GM21825 (cell line): ENCODE results near the gene PCOLCE2.
"Not testable (repeated sequence)": the region's sequence is repeated elsewhere in the genome, so short reads cannot be mapped to it uniquely, and the experiment has no call there.

Experiments used
- ATAC-seq: cut with Tn5 transposase; IDR thresholded peaks from one replicate; pipeline ENCODE4 v1.9.1; 2021; ENCODE audit warnings: mild to moderate bottlenecking, moderate library complexity; ENCODE audit not compliant: unreplicated experiment

The PCOLCE2 gene

GRCh38 chr3:142904639-142905436, 16.0 kb upstream of the PCOLCE2 start:
- ATAC-seq: no peak

- ATAC-seq: no peak
Measured at GRCh38 chr3:142902356-142902755, 13.5 kb upstream of the PCOLCE2 start.

- no peak for ATAC-seq
Measured at GRCh38 chr3:142898346-142899213, 9.7 kb upstream of the PCOLCE2 start.

GRCh38 chr3:142897807-142898206, 8.9 kb upstream of the PCOLCE2 start:
- ATAC-seq: no peak

- no peak for ATAC-seq
Measured at GRCh38 chr3:142896996-142897395, 8.1 kb upstream of the PCOLCE2 start.

GRCh38 chr3:142896201-142896755, 7.4 kb upstream of the PCOLCE2 start:
- no peak for ATAC-seq

- no peak for ATAC-seq
Measured at GRCh38 chr3:142894493-142894892, 5.6 kb upstream of the PCOLCE2 start.

- ATAC-seq: no peak
Measured at GRCh38 chr3:142892714-142893113, 3.8 kb upstream of the PCOLCE2 start.

- ATAC-seq: no peak
Measured at GRCh38 chr3:142890592-142890991, 1.7 kb upstream of the PCOLCE2 start.

- no peak for ATAC-seq
Measured at GRCh38 chr3:142889212-142890014, 530 bp upstream of the PCOLCE2 start.

- no peak for ATAC-seq
Measured at GRCh38 chr3:142888099-142888480, 793 bp downstream of the PCOLCE2 start.

GRCh38 chr3:142886940-142887339, 1.9 kb downstream of the PCOLCE2 start:
- no peak for ATAC-seq

GRCh38 chr3:142886021-142886420, 2.9 kb downstream of the PCOLCE2 start:
- ATAC-seq: no peak

- no peak for ATAC-seq
Measured at GRCh38 chr3:142884531-142884930, 4.4 kb downstream of the PCOLCE2 start.

GRCh38 chr3:142883534-142883933, 5.3 kb downstream of the PCOLCE2 start:
- ATAC-seq: not testable (repeated sequence)

GRCh38 chr3:142881445-142882224, 7.2 kb downstream of the PCOLCE2 start:
- ATAC-seq: no peak

- no peak for ATAC-seq
Measured at GRCh38 chr3:142878649-142879300, 10.1 kb downstream of the PCOLCE2 start.

GRCh38 chr3:142876417-142876816, 12.5 kb downstream of the PCOLCE2 start:
- no peak for ATAC-seq

GRCh38 chr3:142875583-142876207, 13.2 kb downstream of the PCOLCE2 start:
- no peak for ATAC-seq
